ENCODE results near the gene FAM162B.
"Not testable (repeated sequence)": the region's sequence is repeated elsewhere in the genome, so short reads cannot be mapped to it uniquely, and the experiment has no call there.

Gene FAM162B

GRCh38 chr6:116764961-116765841, at the start of gene FAM162B:
Gene FAM162B, minus strand, starts transcription at chr6:116765719. Its CDS starts 143 bp downstream, at chr6:116765576.
- no peak for DNase-seq (ENCODE audit: low spot score)

- no peak for DNase-seq (ENCODE audit: low spot score)
Observed at GRCh38 chr6:116812051-116812650, 46.6 kb upstream of the FAM162B start.

GRCh38 chr6:116801971-116802370, 36.5 kb upstream of the FAM162B start:
- DNase-seq (ENCODE audit: low spot score) = no peak

GRCh38 chr6:116799945-116800344, 34.4 kb upstream of the FAM162B start:
- no peak for DNase-seq (ENCODE audit: low spot score)

- DNase-seq (ENCODE audit: low spot score) = peak; percentile 24
Observed at GRCh38 chr6:116797585-116797984, 32.1 kb upstream of the FAM162B start.

GRCh38 chr6:116793224-116793623, 27.7 kb upstream of the FAM162B start:
- DNase-seq (ENCODE audit: low spot score) = no peak

- DNase-seq (ENCODE audit: low spot score) = no peak
Observed at GRCh38 chr6:116783852-116784251, 18.3 kb upstream of the FAM162B start.

- peak; percentile 18 for DNase-seq (ENCODE audit: low spot score)
Observed at GRCh38 chr6:116779573-116780164, 14.2 kb upstream of the FAM162B start.

- DNase-seq (ENCODE audit: low spot score) = no peak
Observed at GRCh38 chr6:116773886-116774285, 8.4 kb upstream of the FAM162B start.

- DNase-seq (ENCODE audit: low spot score) = no peak
Observed at GRCh38 chr6:116772450-116772849, 6.9 kb upstream of the FAM162B start.

GRCh38 chr6:116767715-116768114, 2.2 kb upstream of the FAM162B start:
- no peak for DNase-seq (ENCODE audit: low spot score)

GRCh38 chr6:116766506-116767176, 1.1 kb upstream of the FAM162B start:
- DNase-seq (ENCODE audit: low spot score) = no peak

GRCh38 chr6:116764629-116764960, 924 bp downstream of the FAM162B start:
- no peak for DNase-seq (ENCODE audit: low spot score)

- DNase-seq (ENCODE audit: low spot score) = no peak
Observed at GRCh38 chr6:116763906-116764628, 1.5 kb downstream of the FAM162B start.

- no peak for DNase-seq (ENCODE audit: low spot score)
Observed at GRCh38 chr6:116763048-116763447, 2.5 kb downstream of the FAM162B start.

GRCh38 chr6:116762235-116762634, 3.3 kb downstream of the FAM162B start:
- DNase-seq (ENCODE audit: low spot score) = no peak

- DNase-seq (ENCODE audit: low spot score) = no peak
Observed at GRCh38 chr6:116761779-116762178, 3.7 kb downstream of the FAM162B start.

GRCh38 chr6:116745176-116745575, 20.3 kb downstream of the FAM162B start:
- DNase-seq (ENCODE audit: low spot score) = no peak

- DNase-seq (ENCODE audit: low spot score) = no peak
Observed at GRCh38 chr6:116741571-116741970, 23.9 kb downstream of the FAM162B start.

GRCh38 chr6:116740486-116740885, 25.0 kb downstream of the FAM162B start:
- not testable (repeated sequence) for DNase-seq (ENCODE audit: low spot score)

GRCh38 chr6:116737004-116737403, 28.5 kb downstream of the FAM162B start:
- DNase-seq (ENCODE audit: low spot score) = no peak

- DNase-seq (ENCODE audit: low spot score) = no peak
Observed at GRCh38 chr6:116730513-116730912, 35.0 kb downstream of the FAM162B start.

Measured in activated CD4-positive, alpha-beta T cell treated with anti-CD3 and anti-CD28 coated beads, Interleukin-2, Interleukin-4, amounts not matched to agents 100 ng/mL and 50 ng/mL, durations not matched to agents 16 hours and 8 hours (primary cell).